Body of pancreas (tissue), 4 donors: Measurements from ENCODE around the gene ME1.

ENCODE experiments used
- CTCF ChIP-seq, 7 experiments: fragments of 450-650 bp in 4 of 7; fragments of 200-600 bp in 3 of 7; sonication (generic) in 3 of 7; IDR thresholded peaks; one replicate each; pipeline ENCODE4 v1.5.1; 2016 to 2019; ENCODE audit warnings: antibody characterized with exemption in 7 of 7
- POLR2A ChIP-seq, 3 donors: fragments of 450-650 bp; IDR thresholded peaks; one replicate each; pipeline ENCODE4 v1.6.1; 2016; ENCODE audit warnings: antibody characterized with exemption in 3 of 3, mild to moderate bottlenecking in 2 of 3

DNA sequence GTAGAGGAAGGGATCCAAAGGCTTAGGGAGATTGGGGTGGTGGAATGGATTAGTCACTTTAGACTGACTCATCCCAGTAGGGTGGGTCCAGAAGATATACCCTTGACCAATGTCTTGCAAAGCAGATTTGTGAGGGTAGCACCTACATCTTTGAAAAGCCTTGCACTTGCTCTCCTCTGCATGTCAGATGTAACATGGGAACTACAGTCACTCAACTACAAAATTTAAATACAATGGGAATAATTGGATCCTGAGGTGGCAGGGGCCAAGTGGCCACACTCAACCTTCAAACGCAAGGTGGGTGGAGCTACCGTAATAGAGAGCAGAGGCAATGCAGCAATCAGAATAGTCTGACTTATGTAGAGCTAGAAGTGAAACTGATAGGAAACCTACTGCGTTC lies 71.2 kb downstream of the ME1 start:
- TF ChIP-seq CTCF (IDR thresholded peaks at IDR 0.05) (no peak), POLR2A (IDR thresholded peaks at IDR 0.05) (no peak)
